ENCODE measurements around the gene RUFY1.
"Not testable (repeated sequence)": the region's sequence is repeated elsewhere in the genome, so short reads cannot be mapped to it uniquely, and the experiment has no call there.

RUFY1 gene

DNA sequence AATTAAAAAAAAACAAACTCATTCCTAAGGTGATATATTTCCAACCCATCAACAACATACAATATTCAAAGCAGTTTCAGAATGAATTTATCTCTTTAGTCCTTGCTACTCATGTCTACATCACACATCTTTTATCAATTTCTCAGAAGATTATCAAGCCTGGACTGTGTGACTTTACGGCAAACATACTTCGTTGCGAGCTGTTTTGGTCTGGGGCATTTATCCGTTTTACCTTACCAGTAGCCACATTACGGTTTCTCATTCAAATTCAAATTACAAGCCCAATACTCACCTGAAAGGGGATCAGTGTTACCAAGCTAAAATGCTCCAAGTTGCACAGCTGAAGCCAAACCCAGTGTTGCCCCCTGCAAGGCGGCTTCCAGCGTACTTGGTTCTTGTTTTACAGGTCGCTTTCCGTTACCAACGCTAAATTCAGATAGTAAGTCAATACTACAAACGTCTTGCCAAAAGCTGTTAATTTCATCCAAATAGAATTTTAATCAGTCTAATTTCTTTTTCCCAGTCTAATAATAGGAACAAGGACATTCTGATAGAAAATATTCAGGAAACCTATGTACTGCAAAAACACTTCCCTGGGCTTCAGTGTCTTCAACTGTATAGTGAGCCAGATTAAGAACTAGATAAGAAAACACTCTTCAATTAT is 71.3 kb downstream of the RUFY1 start:
- DNase-seq (ENCODE audit: low spot score) = no peak

DNA sequence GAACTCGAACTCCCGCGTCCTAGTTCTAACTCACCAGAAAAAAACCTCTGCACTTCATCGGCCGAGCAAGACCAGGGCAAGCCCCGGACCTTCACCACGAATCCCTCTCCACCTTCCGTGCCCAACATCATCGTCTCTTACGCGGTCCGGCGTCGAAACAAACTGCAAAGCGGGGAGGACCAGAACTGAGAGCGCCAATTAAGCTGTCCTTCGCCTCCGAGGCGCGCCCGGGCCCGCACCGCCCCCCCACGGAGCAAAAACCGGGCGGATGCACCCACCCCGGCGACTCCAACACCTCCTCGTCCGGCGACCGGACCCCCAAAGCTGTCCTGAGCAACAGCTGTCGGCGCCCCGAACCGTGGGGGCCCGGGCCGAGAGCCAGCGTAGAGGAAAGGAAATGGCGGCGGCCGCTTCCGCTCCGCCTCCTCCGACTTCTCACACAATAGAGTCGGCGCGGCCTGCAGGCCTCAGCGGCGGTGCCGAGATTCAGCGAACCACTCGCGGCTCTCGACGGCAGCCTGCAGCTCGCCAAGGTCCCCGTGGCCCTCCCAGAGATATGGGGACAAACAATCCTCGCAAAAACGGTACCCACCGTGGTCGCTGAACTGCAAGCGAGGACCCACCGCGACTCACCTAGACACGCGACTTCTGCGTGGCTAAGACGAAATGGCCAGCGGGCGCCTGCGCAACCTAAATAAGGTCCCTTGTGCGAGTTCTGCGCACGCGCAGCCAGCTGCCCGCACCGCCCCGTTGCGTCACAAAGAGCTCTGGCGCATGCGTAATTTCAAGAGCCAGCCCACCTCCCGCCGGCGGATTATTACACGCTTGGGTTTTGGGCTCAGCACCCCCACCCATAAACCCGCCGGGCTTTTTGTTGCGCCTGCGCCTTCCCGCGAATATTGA is 72.9 kb downstream of the RUFY1 start, which contains the start of gene HNRNPH1:
Gene HNRNPH1 (minus strand): TSS at position 669 of the 903 bp plus-strand sequence. CDS start 538 bp downstream, at position 131.
- DNase-seq (ENCODE audit: low spot score) = peak; percentile 99

DNA sequence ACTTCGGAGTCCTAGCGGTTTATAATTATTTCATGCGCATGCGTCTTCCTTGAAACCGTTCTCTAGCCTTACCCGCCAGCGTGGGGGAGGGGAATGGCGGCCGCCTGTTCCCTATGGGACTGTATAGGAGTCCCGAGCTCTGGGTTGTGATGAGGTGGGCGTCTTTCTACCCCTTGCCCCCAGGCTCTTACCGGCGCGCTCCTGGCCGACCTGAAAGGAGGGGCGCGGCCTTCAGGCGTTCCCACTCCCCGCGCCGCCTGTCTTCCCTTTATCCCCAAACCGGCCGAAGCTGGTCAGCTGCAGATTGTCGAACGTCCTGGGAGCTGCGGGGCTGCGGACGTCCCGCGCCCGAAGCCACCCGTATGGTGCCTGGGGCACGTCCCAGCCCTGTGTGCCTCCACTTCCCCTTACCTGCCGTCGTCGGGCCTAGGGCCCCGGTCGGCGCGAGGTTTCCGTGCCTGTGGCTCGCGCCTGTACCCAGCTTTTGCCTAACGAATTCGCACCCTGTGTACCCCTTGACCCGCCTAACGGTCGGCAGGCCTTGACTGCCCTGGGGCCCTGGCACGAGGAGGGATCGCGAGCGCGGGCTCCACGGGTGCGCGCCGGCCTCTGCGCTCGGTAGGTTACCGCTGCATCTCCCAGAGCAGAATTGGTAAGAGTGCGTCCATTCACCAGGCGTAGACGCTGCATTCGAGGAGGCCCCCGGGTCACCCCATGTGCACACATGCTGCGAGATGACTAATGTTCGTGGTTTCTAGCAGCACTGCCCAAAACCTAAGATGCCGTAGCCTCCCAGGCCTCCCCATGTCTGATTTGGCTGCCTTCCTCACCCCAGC is 73.8 kb downstream of the RUFY1 start:
- no peak for DNase-seq (ENCODE audit: low spot score)

DNA sequence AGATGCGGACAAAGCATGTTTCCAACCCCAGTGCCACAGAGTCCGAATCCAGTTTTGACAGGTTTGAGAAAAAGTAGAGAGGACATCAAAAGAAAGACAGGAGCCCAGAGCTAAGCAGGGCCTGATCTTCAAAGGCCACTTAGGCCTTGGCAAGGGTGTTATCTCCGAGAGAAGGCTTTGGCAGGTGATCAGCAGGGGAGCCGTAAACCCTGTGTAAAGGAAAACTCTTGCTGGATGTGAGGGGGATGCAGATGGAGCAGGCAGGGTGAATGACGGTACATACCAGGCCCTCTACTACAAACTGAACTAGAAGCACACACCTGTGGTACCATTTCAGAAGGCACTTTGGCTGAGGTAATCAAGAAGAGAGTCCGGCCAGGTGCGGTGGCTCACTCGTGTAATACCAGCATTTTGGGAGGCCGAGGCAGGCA is 74.5 kb downstream of the RUFY1 start:
- DNase-seq (ENCODE audit: low spot score) = no peak

DNA sequence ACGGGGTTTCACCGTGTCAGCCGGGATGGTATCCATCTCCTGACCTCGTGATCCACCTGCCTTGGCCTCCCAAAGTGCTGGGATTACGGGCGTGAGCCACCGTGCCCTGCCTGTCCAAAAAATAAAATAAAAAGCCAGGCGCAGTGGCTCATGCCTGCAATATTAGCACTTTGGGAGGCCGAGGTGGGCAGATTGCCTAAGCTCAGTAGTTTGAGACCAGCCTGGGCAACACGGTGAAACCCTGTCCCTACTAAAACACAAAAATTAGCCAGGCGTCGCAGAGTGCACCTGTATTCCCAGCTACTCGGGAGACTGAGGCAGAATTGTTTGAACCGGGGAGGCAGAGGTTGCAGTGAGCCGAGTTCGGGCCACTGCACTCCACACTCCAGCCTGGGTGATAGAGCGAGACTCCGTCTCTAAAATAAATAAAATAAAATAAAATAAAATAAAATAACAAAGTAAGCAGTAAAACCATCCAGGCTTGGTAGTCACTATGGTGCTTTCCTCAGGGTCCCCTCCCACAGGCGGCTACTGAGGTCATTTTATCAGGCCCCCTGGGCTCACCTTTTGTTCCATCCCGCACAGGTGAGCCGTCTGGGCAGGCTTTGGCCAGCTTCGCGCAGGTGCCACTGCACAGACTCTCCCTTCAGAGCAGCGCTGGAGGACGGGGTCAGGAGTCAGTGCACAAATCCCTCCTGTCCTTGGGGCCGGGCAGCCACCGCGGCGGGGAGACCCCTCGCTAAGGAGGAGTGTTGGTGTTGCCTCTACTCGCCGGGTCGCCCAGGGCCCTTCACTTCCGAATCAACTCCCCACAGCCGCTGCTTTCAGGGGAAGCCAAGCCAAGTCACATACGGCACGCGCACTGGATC is 83.4 kb downstream of the RUFY1 start:
- DNase-seq (ENCODE audit: low spot score) = not testable (repeated sequence)

DNA sequence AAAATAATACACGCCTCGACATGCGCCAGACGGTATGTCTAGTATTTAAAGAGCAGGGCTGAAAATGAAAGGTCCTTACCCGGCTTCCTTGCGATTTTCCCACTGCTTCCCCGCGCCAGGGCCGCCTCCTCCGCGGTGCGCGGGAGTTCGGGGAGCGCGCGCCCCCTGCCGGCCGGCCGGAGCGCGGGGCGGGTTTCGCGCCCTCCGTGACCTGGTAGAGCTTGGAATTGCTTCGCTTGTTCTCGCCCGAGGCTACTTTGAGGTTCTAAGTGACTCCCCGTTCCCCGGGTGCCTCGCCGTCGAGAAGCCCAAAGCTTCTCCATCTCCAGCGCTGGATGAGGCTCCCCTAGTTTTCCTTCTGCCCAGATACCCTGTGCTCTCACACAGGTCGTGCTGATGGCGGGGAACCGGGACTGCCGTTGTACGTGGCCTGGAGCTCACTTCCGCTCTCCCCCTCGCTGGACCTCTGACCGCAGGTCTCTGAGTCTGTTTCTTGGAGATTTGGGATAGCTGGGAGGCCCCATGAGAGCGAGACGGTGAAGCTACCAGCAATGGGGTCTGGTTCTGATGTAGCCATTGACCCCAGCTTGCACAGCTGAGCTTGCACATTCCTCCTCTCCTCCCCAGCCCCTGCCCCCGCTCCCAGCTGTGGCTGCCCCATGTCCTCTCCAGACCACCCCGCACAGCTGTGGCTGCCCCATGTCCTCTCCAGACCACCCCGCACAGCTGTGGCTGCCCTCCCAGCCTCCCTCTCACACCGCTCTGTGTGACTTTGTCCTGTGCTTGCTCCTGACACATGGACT is 84.2 kb downstream of the RUFY1 start:
- DNase-seq (ENCODE audit: low spot score) = not testable (repeated sequence)

DNA sequence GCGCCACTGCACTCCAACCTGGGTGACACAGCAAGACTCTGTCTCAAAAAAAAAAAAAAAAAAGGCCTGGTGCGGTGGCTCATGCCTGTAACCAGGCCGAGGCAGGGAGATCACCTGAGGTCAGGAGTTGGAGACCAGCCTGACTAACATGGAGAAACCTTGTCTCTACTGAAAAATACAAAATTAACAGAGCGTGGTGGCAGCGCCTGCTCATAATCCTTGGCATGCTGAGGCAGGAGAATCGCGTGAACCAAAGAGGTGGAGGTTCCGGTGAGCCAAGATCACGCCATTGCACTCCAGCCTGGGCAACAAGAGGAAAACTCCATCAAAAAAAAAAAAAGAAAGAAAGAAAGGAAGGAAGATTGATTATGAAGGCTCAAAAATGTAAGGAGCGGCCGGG is 88.9 kb downstream of the RUFY1 start:
- not testable (repeated sequence) for DNase-seq (ENCODE audit: low spot score)

DNA sequence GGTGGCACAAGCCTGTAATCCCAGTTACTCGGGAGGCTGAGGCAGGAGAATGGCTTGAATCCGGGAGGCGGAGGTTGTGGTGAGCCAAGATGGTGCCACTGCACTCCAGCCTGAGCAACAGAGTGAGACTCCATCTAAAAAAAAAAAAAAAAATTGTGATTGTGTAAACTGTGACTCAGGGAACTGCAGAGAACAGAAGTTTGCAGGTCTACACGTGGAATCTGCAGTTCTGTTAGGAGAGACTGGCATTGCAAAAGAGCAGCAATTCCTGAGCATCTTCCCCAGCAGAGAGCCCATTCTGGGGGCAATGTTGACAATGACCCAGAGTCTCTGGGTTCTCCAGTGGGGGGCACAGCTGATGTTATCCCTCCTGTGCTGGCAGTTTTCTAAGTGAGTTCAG is 91.4 kb downstream of the RUFY1 start:
- not testable (repeated sequence) for DNase-seq (ENCODE audit: low spot score)

DNA sequence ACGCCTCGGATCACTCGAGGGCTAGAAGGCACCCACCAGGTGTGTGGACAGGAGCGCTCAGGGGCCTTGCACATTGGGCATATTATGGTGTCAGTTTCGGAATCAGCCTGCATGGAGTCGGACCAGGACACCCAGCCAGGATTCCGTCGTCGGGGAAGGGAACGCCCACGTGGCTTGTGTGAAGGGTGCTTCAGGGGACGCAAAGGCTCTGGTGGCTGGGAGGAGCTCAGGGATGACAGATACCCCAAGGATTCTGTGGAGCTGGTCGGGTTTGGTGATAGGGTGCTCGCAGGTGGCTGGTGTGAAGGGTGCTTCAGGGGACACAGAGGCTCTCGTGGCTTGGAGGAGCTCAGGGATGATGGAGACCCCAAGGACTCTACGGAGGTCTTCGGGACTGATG is 92.3 kb downstream of the RUFY1 start:
- DNase-seq (ENCODE audit: low spot score) = not testable (repeated sequence)

DNA sequence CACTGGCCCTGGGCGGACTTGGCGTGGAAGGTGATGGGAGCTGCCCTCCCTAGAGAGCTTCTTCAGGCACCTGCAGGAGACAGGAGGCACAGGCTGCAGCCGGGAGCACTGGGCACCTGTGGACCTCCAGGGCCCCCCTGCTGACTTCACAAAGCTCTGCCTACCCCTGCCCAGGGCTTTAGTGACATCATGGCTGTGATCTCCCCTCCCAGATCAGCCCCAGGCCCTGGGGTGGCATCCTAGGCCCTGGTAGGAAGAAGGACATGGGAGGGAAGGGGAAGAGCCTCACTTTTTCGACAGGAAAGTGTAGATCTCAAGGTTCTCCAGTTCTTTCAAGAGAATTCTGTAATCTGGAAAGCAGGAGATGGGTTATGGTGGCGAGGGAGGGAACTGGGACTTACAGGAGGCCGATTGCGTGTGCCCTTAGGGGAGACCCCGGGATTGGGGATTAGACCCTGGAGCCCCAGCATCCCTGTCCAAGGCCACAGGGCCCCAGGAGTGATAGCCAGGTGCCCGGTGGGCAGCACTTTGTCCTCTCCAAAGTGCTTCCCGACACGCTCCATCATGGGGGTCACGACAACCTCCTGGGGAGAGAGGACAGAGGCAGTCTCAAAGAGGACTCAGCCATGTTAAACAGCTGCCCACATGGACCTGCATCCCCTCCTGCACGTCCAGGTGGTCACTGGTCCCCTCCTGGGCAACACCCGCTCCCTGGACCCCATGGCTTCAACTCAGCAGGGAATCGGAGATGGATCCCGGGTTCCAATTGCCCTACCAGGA is 93.0 kb downstream of the RUFY1 start:
- not testable (repeated sequence) for DNase-seq (ENCODE audit: low spot score)

DNA sequence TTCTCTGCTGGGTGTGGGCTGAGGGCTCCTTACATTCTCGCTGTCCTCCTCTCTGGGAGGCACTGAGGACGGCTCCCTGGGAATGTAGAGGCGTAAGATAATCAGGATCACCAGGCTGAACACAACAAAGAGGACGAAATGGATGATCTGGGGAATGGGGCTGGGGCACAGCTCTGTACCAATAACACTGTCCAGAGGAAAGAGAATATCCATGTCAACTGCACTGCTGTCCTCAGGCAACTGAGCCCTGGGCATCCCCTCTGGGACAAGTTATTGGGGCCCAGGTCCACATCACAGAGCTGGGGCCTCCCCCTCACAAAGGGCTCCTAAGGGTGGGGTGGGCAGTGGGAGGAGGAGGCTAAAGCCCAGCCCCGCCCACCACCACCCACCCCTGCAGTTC is 94.4 kb downstream of the RUFY1 start:
- not testable (repeated sequence) for DNase-seq (ENCODE audit: low spot score)

DNA sequence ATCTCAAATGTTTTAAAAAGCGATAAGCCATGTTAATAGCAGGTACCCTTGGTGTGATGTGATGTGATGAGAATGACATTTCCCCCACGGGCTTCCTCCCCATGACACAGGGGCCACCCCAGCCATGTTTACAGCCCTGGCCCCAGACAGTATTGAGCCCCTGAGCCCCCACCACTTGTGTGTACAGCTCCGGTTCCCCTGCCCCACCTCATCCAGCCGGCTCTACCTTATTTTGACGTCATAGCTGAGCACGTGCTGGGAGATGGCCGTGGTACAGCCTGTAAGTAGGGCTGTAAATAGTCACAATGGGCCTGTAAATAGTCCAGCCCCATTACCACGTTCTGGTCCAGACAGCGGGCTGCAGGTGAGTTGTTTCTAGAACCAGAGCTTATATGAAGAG is 98.1 kb downstream of the RUFY1 start:
- no peak for DNase-seq (ENCODE audit: low spot score)

DNA sequence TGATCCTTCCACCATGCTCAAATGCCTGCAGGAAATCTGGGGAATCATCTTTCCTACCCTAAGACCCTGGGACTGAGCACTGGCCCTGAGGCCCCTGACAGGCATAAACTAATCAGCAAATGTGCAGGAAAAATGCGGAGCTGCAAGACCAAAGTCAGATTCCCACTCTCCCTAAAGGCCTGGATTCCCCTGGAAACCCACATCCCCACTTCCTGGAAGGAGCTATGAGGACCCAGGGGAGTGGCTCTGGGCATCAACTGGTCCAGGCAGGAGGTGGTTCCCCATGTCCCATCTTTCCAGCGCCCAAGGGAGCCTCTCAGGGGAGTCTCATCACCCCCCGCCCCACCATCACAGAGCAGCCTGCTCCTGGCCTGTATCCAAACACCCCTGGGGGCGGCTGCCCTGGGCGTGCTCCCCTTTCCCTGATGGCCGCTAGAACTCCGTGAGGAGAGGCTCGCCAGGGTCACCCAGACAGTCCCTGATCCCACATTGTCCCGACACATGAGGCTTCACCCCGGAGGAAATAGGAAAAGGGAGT is 98.9 kb downstream of the RUFY1 start:
- DNase-seq (ENCODE audit: low spot score) = not testable (repeated sequence)

DNA sequence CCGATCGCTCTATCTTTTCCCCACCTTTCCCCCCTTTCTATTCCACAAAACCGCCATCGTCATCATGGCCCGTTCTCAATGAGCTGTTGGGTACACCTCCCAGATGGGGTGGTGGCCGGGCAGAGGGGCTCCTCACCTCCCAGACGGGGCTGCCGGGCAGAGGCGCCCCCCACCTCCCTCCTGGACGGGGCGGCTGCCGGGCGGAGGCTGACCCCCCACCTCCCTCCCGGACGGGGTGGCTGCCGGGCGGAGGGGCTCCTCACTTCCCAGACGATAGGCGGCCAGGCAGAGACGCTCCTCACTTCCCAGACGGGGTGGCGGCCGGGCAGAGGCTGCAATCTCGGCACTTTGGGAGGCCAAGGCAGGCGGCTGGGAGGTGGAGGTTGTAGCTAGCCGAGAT is 99.9 kb downstream of the RUFY1 start:
- not testable (repeated sequence) for DNase-seq (ENCODE audit: low spot score)

DNA sequence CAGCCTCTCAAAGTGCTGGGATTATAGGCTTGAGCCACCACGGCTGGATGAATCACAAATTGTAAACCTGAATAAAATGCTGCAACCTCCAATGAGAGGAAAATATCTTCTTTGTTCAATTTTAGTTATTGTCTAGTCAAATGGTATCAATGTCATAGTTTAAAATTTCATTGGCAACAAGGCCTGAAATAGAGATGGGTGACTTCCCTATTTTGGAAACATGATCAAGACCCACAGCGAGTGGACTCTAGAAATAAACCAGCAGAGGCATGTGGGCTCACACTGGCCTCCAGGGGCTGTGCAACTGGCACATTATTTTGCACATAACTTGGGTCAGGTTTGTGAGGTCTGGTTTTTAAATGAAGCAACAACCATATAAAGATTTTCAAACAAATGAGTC is 102.8 kb downstream of the RUFY1 start:
- not testable (repeated sequence) for DNase-seq (ENCODE audit: low spot score)

DNA sequence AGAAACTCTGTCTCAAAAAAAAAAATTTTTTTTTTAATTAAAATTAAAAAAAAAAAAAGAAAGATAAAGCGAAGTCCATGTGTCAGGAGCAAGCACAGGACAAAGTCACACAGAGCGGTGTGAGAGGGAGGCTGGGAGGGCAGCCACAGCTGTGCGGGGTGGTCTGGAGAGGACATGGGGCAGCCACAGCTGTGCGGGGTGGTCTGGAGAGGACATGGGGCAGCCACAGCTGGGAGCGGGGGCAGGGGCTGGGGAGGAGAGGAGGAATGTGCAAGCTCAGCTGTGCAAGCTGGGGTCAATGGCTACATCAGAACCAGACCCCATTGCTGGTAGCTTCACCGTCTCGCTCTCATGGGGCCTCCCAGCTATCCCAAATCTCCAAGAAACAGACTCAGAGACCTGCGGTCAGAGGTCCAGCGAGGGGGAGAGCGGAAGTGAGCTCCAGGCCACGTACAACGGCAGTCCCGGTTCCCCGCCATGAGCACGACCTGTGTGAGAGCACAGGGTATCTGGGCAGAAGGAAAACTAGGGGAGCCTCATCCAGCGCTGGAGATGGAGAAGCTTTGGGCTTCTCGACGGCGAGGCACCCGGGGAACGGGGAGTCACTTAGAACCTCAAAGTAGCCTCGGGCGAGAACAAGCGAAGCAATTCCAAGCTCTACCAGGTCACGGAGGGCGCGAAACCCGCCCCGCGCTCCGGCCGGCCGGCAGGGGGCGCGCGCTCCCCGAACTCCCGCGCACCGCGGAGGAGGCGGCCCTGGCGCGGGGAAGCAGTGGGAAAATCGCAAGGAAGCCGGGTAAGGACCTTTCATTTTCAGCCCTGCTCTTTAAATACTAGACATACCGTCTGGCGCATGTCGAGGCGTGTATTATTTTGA is 107.2 kb downstream of the RUFY1 start:
- not testable (repeated sequence) for DNase-seq (ENCODE audit: low spot score)

DNA sequence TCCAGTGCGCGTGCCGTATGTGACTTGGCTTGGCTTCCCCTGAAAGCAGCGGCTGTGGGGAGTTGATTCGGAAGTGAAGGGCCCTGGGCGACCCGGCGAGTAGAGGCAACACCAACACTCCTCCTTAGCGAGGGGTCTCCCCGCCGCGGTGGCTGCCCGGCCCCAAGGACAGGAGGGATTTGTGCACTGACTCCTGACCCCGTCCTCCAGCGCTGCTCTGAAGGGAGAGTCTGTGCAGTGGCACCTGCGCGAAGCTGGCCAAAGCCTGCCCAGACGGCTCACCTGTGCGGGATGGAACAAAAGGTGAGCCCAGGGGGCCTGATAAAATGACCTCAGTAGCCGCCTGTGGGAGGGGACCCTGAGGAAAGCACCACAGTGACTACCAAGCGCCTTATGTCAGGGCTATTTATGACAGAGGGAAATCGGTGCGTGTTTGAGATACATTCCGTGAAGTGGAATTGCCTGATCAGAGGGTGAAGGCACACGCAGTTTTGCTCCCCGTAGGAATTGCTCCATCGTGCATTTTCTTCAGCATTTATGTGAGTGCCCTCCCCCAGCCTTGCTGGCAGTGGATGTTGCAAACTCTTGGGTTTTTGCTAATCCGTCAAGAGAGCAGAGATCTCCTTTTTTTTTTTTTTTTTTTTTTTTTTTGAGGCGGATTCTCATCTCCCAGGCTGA is 108.0 kb downstream of the RUFY1 start:
- not testable (repeated sequence) for DNase-seq (ENCODE audit: low spot score)

All from ecto neural progenitor cell (in vitro differentiated cells).